ENCODE results near the gene GLMP. TPM values are rescaled to one million over a fixed set of nuclear protein-coding genes. Genes with fewer than 3 reads are reported as not detected.

The GLMP gene
- total and polyA plus RNA-seq, 9 donors: 20.2 to 47.9 (median 33.0) TPM

DNA sequence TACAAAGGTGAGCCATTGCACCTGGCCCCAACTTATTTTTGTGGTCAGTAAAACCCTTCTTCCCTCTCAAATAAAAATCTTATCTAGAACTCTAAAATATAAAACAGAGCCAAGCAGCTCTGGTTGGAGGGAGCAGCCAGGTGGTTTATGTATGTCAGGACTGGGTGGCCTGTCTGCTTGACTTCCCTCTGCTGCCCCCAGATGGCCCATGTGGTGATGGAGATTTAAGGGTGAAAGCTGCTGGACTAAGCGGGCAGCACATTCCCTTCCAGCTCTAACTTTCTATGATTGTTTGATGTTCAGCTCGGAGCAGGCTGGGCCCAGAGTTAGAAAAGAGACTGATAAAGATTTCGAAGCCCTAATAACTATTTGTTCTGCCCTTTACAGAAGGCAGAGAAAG, 35.7 kb downstream of the GLMP start:
- no peak overlapping the region for H3K27ac ChIP-seq
- H3K36me3 ChIP-seq: no peaks in the 10 kb centered on the region

DNA sequence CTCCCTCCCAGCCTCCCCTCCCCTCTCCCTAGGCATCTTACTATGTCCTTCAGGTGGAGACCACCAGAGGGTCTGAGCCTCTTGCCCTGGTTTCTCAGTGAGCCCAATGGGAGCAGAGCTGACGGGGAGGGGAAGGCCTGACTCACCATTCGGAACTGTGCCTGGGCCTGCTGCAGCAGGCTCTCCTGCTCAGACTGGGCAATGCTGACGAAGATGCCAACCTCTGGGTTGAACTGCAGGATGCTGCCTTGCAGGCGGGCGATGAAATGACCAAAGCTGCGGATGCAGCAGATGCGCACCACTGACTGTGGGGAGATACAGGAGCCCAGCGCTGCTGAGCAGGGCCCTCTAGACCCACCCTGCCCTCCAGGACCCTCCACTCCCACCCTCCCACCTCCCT, 36.6 kb downstream of the GLMP start:
- Histone ChIP-seq H3K4me3 (no peak overlapping the region), H3K36me3 (no peaks in the 10 kb centered on the region), H3K4me1 (ENCODE audit: insufficient read depth) (no peaks in the 10 kb centered on the region), H3K27me3 (no peaks in the 10 kb centered on the region), H3K9me3 (no peaks in the 10 kb centered on the region), H3K27ac (no peak overlapping the region)
- 95 to 96% (median 95%) methylated on average over 8 of the region's 8 CpGs for WGBS, 3 donors
- intact Hi-C loops (cut with DNase I): loop anchor here in 1 of 4 donors (2.0 kb wide), 1 partner anchor 14 kb away; no protein-coding TSS in a partner anchor
- TF ChIP-seq POLR2A (IDR thresholded peaks at IDR 0.05): no peak
- TF ChIP-seq, protein P1, sequence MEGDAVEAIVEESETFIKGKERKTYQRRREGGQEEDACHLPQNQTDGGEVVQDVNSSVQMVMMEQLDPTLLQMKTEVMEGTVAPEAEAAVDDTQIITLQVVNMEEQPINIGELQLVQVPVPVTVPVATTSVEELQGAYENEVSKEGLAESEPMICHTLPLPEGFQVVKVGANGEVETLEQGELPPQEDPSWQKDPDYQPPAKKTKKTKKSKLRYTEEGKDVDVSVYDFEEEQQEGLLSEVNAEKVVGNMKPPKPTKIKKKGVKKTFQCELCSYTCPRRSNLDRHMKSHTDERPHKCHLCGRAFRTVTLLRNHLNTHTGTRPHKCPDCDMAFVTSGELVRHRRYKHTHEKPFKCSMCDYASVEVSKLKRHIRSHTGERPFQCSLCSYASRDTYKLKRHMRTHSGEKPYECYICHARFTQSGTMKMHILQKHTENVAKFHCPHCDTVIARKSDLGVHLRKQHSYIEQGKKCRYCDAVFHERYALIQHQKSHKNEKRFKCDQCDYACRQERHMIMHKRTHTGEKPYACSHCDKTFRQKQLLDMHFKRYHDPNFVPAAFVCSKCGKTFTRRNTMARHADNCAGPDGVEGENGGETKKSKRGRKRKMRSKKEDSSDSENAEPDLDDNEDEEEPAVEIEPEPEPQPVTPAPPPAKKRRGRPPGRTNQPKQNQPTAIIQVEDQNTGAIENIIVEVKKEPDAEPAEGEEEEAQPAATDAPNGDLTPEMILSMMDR (IDR thresholded peaks at IDR 0.05): no peak
- TF ChIP-seq EP300 (IDR thresholded peaks at IDR 0.05): no peak
- DNase-seq: no peak

More for the DNA sequence above, 35.7 kb downstream of the GLMP start:
- no peak for DNase-seq
- 27 to 39% (median 28%) methylated on average over 3 of the region's 3 CpGs for WGBS, 3 donors
- no peaks in the 10 kb centered on the region for H3K27me3 ChIP-seq
- no peaks in the 10 kb centered on the region for H3K4me1 ChIP-seq (ENCODE audit: insufficient read depth)
- intact Hi-C loops (cut with DNase I): loop anchor here in 1 of 4 donors (2.0 kb wide), 1 partner anchor 13 kb away; no protein-coding TSS in a partner anchor
- H3K9me3 ChIP-seq: no peaks in the 10 kb centered on the region
- H3K4me3 ChIP-seq: no peak overlapping the region
- TF ChIP-seq, protein P1 (IDR thresholded peaks at IDR 0.05): no peak
- TF ChIP-seq EP300 (IDR thresholded peaks at IDR 0.05) (no peak), POLR2A (IDR thresholded peaks at IDR 0.05) (no peak)

DNA sequence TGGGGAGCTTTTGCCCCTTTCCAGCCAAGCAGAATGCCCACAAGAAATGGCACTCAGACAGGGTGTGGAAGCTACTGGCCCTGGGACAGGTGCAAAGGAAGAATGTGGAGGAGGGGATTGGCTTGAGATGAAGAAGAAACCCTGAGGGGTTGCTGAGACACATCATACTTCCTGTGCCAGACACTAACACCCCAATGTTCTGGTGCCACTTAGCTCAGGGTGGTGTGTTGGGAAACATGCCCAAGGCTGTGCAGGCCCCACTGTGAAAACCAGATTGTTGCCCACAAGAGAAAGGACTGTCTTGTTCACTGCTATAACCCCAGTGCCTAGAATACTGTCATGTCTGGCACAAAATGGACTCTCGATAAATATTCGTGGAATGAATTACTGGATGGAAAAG, 37.8 kb downstream of the GLMP start:
- no peak for DNase-seq
- no peaks in the 10 kb centered on the region for H3K27me3 ChIP-seq
- no peaks in the 10 kb centered on the region for H3K4me1 ChIP-seq (ENCODE audit: insufficient read depth)
- intact Hi-C loops (cut with DNase I): loop anchor here in 1 of 4 donors (2.0 kb wide), 1 partner anchor 15 kb away; no protein-coding TSS in a partner anchor
- TF ChIP-seq EP300 (IDR thresholded peaks at IDR 0.05) (no peak), POLR2A (IDR thresholded peaks at IDR 0.05) (no peak)
- TF ChIP-seq, protein P1 (IDR thresholded peaks at IDR 0.05): no peak
- no peaks in the 10 kb centered on the region for H3K36me3 ChIP-seq
- H3K27ac ChIP-seq: no peak overlapping the region
- no peak overlapping the region for H3K4me3 ChIP-seq
- 90 to 95% (median 91%) methylated on average over 2 of the region's 2 CpGs for whole genome bisulfite sequencing, 3 donors
- H3K9me3 ChIP-seq: no peaks in the 10 kb centered on the region

DNA sequence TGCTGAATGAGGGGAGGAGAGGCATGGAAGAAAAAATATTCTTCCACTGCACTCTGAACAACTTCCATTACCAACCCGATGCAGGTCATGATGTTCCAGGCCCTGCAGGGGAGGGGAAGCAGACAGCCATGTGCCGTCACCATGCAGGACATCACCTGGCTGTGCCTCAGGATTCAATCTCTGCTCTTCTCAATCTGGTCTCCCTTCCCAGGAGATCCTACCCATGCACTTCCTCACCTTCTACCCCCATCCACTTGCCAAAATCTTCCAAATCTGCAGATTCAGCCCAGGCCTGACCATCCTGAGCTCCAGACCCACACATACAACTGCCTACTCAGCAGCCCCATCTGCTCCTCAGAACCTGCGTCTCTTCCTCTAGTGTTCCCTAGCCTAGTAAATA, 41.8 kb downstream of the GLMP start:
- no peak for DNase-seq
- no peaks in the 10 kb centered on the region for H3K4me1 ChIP-seq (ENCODE audit: insufficient read depth)
- no peak overlapping the region for H3K27ac ChIP-seq
- H3K4me3 ChIP-seq: no peak overlapping the region
- H3K9me3 ChIP-seq: no peaks in the 10 kb centered on the region
- TF ChIP-seq POLR2A (IDR thresholded peaks at IDR 0.05): no peak
- TF ChIP-seq, protein P1 (IDR thresholded peaks at IDR 0.05): no peak
- TF ChIP-seq EP300 (IDR thresholded peaks at IDR 0.05): no peak
- no peaks in the 10 kb centered on the region for H3K27me3 ChIP-seq
- intact Hi-C loops (cut with DNase I): no loop called here
- 88 to 90% (median 90%) methylated on average over 3 of the region's 3 CpGs for WGBS, 3 donors
- no peaks in the 10 kb centered on the region for H3K36me3 ChIP-seq

Measured in ovary (tissue), 9 donors.